ENCODE data around the gene KCTD17.

KCTD17 gene

GRCh38 chr22:37012956-37013355 is 38.6 kb upstream of the KCTD17 start:
- Histone ChIP-seq H3K27ac (ENCODE audit: low read depth, low read length) (no peak overlapping the region), H3K27me3 (ENCODE audit: insufficient read depth, low read length) (no peaks in the 10 kb centered on the region), H3K36me3 (ENCODE audit: insufficient read depth, low read length) (peaks cover 20% of the 10 kb centered on the region), H3K9me3 (ENCODE audit: insufficient read depth, low read depth, low read length) (no peaks in the 10 kb centered on the region), H3K4me3 (ENCODE audit: low read length) (no peak overlapping the region), H3K9ac (ENCODE audit: low read depth, low read length) (no peak overlapping the region), H3K4me1 (ENCODE audit: insufficient read depth, low read length) (peaks cover 2% of the 10 kb centered on the region; the same call in 1 of the 2 replicates)
- WGBS = 78% methylated on average over 10 of the region's 10 CpGs

GRCh38 chr22:37014415-37014806 is 37.1 kb upstream of the KCTD17 start:
- H3K27ac ChIP-seq (ENCODE audit: low read depth, low read length) = no peak overlapping the region
- no peak overlapping the region for H3K4me3 ChIP-seq (ENCODE audit: low read length)
- H3K9me3 ChIP-seq (ENCODE audit: insufficient read depth, low read depth, low read length) = no peaks in the 10 kb centered on the region
- WGBS = 77% methylated on average over 4 of the region's 4 CpGs
- H3K27me3 ChIP-seq (ENCODE audit: insufficient read depth, low read length) = no peaks in the 10 kb centered on the region
- H3K9ac ChIP-seq (ENCODE audit: low read depth, low read length) = no peak overlapping the region
- H3K36me3 ChIP-seq (ENCODE audit: insufficient read depth, low read length) = peaks cover 20% of the 10 kb centered on the region
- H3K4me1 ChIP-seq (ENCODE audit: insufficient read depth, low read length) = 0 out of 2 replicates have a peak, but pooled peaks cover 4% of the 10 kb centered on the region

- no peaks in the 10 kb centered on the region for H3K9me3 ChIP-seq (ENCODE audit: insufficient read depth, low read depth, low read length)
- peaks cover 20% of the 10 kb centered on the region for H3K36me3 ChIP-seq (ENCODE audit: insufficient read depth, low read length)
- 82% methylated on average over 11 of the region's 12 CpGs for WGBS
- H3K4me3 ChIP-seq (ENCODE audit: low read length) = no peak overlapping the region
- H3K27me3 ChIP-seq (ENCODE audit: insufficient read depth, low read length) = no peaks in the 10 kb centered on the region
- no peak overlapping the region; the same call in 1 of the 2 replicates for H3K9ac ChIP-seq (ENCODE audit: low read depth, low read length)
- H3K4me1 ChIP-seq (ENCODE audit: insufficient read depth, low read length) = 0 out of 2 replicates have a peak, but pooled peaks cover 4% of the 10 kb centered on the region
- no peak overlapping the region for H3K27ac ChIP-seq (ENCODE audit: low read depth, low read length)
Observed at GRCh38 chr22:37014835-37015586, 36.5 kb upstream of the KCTD17 start.

DNA sequence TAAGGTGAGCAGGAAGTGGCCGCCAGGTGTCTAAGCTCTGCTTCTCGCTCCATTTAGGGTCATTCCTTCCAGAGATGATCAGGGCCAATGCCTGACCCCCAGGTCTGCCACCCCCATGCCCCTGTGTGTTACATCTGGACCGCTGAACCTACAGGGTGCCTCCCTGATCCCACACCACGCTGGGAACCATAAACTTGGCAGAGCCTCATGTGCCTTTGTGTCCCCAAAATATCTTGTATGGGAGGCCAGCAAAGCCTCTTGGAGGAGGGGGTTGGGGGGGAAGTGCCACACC is 36.0 kb upstream of the KCTD17 start:
- Histone ChIP-seq H3K4me1 (ENCODE audit: insufficient read depth, low read length) (0 out of 2 replicates have a peak, but pooled peaks cover 4% of the 10 kb centered on the region), H3K9me3 (ENCODE audit: insufficient read depth, low read depth, low read length) (no peaks in the 10 kb centered on the region), H3K27me3 (ENCODE audit: insufficient read depth, low read length) (no peaks in the 10 kb centered on the region), H3K9ac (ENCODE audit: low read depth, low read length) (no peak overlapping the region), H3K4me3 (ENCODE audit: low read length) (no peak overlapping the region), H3K27ac (ENCODE audit: low read depth, low read length) (no peak overlapping the region), H3K36me3 (ENCODE audit: insufficient read depth, low read length) (peaks cover 20% of the 10 kb centered on the region)
- 89% methylated on average over 4 of the region's 4 CpGs for WGBS

DNA sequence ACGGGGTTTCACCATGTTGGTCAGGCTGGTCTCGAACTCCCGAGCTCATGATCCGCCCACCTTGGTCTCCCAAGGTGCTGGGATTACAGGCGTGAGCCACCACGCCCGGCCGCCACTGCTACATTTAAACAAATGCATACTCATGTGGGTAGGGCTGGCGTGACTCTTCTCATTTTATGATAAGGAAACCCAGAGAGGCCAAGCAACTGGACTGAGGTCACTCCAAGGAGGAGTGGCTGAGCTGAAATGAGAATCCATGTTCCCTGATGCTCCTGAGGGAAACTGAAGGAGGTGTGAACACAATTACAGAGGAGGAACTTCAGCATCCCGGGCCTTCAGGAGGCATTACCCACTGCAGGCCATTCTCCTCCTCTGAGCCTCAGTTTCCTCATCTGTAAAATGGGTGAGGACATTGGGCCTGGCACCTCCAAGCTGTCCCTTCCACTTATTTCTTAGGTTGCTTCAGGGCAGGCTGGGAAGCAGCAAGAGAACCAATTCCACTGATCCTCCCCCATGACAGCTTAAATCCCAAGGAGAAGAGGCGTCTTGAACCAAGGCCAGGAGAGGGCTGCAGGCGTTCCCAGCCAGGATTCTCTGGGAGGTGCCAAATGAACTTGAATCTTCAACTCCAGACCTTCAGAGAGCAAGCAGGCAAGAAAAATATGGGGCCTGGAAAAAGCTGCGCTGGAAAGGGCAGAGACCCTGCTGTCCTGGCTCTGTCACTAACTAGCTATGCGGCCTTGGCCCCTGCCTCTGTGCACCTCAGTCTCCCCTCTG is 35.2 kb upstream of the KCTD17 start:
- H3K4me3 ChIP-seq (ENCODE audit: low read length) = no peak overlapping the region
- H3K36me3 ChIP-seq (ENCODE audit: insufficient read depth, low read length) = peaks cover 20% of the 10 kb centered on the region
- WGBS = 95% methylated on average over 14 of the region's 14 CpGs
- H3K27ac ChIP-seq (ENCODE audit: low read depth, low read length) = no peak overlapping the region
- no peak overlapping the region for H3K9ac ChIP-seq (ENCODE audit: low read depth, low read length)
- H3K27me3 ChIP-seq (ENCODE audit: insufficient read depth, low read length) = no peaks in the 10 kb centered on the region
- 0 out of 2 replicates have a peak, but pooled peaks cover 4% of the 10 kb centered on the region for H3K4me1 ChIP-seq (ENCODE audit: insufficient read depth, low read length)
- H3K9me3 ChIP-seq (ENCODE audit: insufficient read depth, low read depth, low read length) = no peaks in the 10 kb centered on the region

DNA sequence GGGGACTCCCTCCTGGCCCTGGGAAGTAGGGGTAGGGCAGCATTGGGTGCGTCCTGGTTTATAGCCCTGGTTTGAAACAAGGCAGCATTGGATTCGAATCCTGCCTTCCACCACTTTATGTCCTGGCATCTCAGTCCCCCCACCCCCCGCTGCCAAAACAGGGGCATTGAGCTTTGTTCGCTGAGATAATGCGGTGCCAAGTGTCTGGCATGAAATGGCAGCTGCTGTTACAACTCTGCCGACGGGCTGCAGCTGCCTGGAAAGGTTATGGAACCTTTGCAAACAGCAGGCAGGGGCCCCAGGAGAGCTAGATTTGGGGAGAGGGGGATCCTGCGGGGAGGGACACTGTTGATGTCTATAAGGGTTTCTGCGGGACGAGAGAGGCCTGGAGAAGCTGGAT is 34.2 kb upstream of the KCTD17 start:
- 92% methylated on average over 10 of the region's 10 CpGs for WGBS
- H3K4me3 ChIP-seq (ENCODE audit: low read length) = no peak overlapping the region
- no peak overlapping the region for H3K27ac ChIP-seq (ENCODE audit: low read depth, low read length)
- H3K9ac ChIP-seq (ENCODE audit: low read depth, low read length) = no peak overlapping the region
- H3K27me3 ChIP-seq (ENCODE audit: insufficient read depth, low read length) = no peaks in the 10 kb centered on the region
- no peaks in the 10 kb centered on the region for H3K9me3 ChIP-seq (ENCODE audit: insufficient read depth, low read depth, low read length)
- 0 out of 2 replicates have a peak, but pooled peaks cover 4% of the 10 kb centered on the region for H3K4me1 ChIP-seq (ENCODE audit: insufficient read depth, low read length)
- H3K36me3 ChIP-seq (ENCODE audit: insufficient read depth, low read length) = peaks cover 20% of the 10 kb centered on the region

DNA sequence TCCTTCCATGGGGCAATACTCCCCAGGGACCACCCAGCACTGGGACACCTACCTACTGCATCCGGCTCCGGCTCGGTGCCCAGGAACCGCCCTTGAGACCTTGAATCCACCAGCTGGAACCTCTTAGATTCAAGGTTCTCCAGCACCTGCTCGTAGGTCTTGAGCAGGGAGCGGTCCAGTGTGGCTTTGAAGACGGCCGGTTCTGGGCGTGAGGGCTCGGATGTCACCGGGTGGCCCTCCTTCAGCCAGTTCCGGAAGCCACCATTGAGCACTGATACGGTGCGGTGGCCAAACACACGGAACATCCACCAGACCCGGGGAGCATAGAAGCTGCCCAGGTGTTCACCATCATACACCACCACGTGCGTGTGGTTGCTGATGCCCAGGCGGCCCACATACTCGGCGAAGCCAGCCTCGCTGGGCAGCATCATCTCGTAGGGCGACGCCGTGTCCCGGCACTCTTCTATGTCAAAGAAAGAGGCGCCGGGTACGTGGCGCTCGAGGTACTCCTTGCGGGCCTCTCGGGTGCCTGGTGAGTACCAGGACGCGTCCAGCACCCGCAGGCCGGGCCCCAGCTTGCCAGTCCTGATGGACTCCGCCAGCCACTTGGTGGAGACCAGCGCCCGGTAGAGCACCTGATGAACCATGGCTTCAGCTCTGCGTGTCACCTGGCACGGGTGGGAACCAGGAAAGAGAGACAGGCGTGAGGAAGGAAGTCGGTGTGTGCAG is 33.3 kb upstream of the KCTD17 start:
- Histone ChIP-seq H3K4me3 (ENCODE audit: low read length) (peak overlapping the region; percentile 95), H3K27ac (ENCODE audit: low read depth, low read length) (no peak overlapping the region), H3K4me1 (ENCODE audit: insufficient read depth, low read length) (0 out of 2 replicates have a peak, but pooled peaks cover 4% of the 10 kb centered on the region), H3K36me3 (ENCODE audit: insufficient read depth, low read length) (peaks cover 20% of the 10 kb centered on the region), H3K9ac (ENCODE audit: low read depth, low read length) (peak overlapping the region; percentile 92), H3K9me3 (ENCODE audit: insufficient read depth, low read depth, low read length) (no peaks in the 10 kb centered on the region), H3K27me3 (ENCODE audit: insufficient read depth, low read length) (no peaks in the 10 kb centered on the region)
- WGBS = 75% methylated on average over 45 of the region's 45 CpGs

DNA sequence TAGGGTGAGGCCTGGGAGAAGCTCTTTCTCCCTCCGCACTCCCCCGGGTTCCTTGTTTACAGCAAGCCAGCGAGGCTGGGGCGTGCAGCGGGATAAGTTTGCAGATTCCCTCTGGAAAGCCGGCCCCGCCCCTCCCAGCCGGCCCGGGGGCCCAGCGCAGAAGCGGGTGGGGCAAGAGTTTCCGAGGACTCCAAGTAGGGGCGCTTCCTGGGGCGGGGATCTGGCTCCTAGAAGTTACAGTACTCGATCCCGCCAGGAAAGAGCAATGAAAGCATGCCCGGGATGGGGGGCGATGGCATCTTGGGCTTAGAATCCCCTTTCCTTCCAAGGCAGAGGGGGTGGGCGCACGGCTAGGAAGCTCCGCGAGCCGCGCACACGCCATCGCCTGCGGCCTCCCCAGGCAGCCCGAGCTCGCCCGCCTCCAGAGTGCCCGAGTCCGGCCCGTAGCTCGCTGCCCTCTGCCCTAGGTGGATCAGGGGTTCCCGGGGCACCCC is 32.7 kb upstream of the KCTD17 start:
- H3K36me3 ChIP-seq (ENCODE audit: insufficient read depth, low read length) = peaks cover 20% of the 10 kb centered on the region
- peak overlapping the region; percentile 92 for H3K9ac ChIP-seq (ENCODE audit: low read depth, low read length)
- peak overlapping the region; percentile 95 for H3K4me3 ChIP-seq (ENCODE audit: low read length)
- H3K27ac ChIP-seq (ENCODE audit: low read depth, low read length) = peak overlapping the region; percentile 73
- H3K27me3 ChIP-seq (ENCODE audit: insufficient read depth, low read length) = no peaks in the 10 kb centered on the region
- H3K4me1 ChIP-seq (ENCODE audit: insufficient read depth, low read length) = 0 out of 2 replicates have a peak, but pooled peaks cover 4% of the 10 kb centered on the region
- no peaks in the 10 kb centered on the region for H3K9me3 ChIP-seq (ENCODE audit: insufficient read depth, low read depth, low read length)
- WGBS = under 1% methylated on average over 35 of the region's 35 CpGs

- Histone ChIP-seq H3K36me3 (ENCODE audit: insufficient read depth, low read length) (peaks cover 25% of the 10 kb centered on the region), H3K9ac (ENCODE audit: low read depth, low read length) (peak within 1 kb of the TSS; percentile 92), H3K4me3 (ENCODE audit: low read length) (peak within 1 kb of the TSS; percentile 95), H3K9me3 (ENCODE audit: insufficient read depth, low read depth, low read length) (no peaks in the 10 kb centered on the region), H3K27me3 (ENCODE audit: insufficient read depth, low read length) (no peaks in the 10 kb centered on the region), H3K27ac (ENCODE audit: low read depth, low read length) (peak within 1 kb of the TSS; percentile 73), H3K4me1 (ENCODE audit: insufficient read depth, low read length) (0 out of 2 replicates have a peak, but pooled peaks cover 4% of the 10 kb centered on the region)
- WGBS = 1% methylated on average over 107 of the region's 107 CpGs
Observed at GRCh38 chr22:37019309-37020191, 32.0 kb upstream of the KCTD17 start, which contains the start of the genes MPST and TST. Gene MPST, plus strand, starts transcription at chr22:37019742. Its CDS starts 95 bp downstream, at chr22:37019837. Gene TST, minus strand, starts transcription at chr22:37019447. Its CDS starts 715 bp downstream, at chr22:37018732.

GRCh38 chr22:37020192-37020479 is 31.4 kb upstream of the KCTD17 start:
- peak overlapping the region; percentile 92 for H3K9ac ChIP-seq (ENCODE audit: low read depth, low read length)
- H3K36me3 ChIP-seq (ENCODE audit: insufficient read depth, low read length) = peaks cover 30% of the 10 kb centered on the region
- no peaks in the 10 kb centered on the region for H3K27me3 ChIP-seq (ENCODE audit: insufficient read depth, low read length)
- H3K9me3 ChIP-seq (ENCODE audit: insufficient read depth, low read depth, low read length) = no peaks in the 10 kb centered on the region
- 6% methylated on average over 5 of the region's 5 CpGs for WGBS
- H3K27ac ChIP-seq (ENCODE audit: low read depth, low read length) = no peak overlapping the region
- 0 out of 2 replicates have a peak, but pooled peaks cover 4% of the 10 kb centered on the region for H3K4me1 ChIP-seq (ENCODE audit: insufficient read depth, low read length)
- peak overlapping the region; percentile 95 for H3K4me3 ChIP-seq (ENCODE audit: low read length)
